ENCODE results near the gene NLRP5.

GRCh38 chr19:56101746-56102535 lies 115.4 kb downstream of the NLRP5 start:
- no peak for TF ChIP-seq CTCF (IDR thresholded peaks at IDR 0.05; ENCODE audit: low read depth, low read length)
- TF ChIP-seq EZH2phosphoT487 (IDR thresholded peaks at IDR 0.05; ENCODE audit: low read depth): no peak

Measured in OCI-LY3 (cell line).